Measurements from ENCODE around the gene UGT1A6.

Gene UGT1A6

DNA sequence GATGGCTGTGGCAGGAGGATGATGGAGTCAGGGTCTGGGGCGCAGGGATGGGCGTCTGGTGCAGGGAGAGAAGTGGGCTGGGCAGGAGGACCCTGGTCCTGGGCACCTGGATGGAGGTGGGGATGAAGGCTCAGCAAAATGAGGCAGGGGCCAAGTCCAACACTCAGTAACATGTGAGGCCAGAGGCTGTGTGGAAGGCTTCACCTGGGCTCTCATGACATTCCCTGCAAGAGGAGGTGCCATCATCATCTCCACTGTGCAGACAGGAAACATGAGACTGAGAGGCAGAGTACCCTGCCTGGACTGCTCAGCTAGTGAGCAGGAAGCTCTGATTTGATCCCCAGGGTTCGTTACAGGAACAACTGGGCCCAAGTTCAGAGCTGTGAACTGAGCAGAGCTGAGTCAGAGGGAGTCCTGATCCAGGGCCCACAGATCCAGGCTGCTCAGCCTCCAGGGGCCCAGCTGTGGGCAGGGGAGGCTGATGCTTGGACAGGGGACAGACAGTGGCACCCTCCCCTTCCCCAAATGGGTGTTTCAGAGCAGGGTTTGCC lies 124.7 kb downstream of the UGT1A6 start:
- DNase-seq (ENCODE audit: low read depth in 2 of 2) = peak; percentile 23 to 40
- H3K4me3 ChIP-seq (replicated peaks in 1 of 2; ENCODE audit: low read depth in 2 of 2, low read length in 2 of 2) = no peak overlapping the region
- TF ChIP-seq, protein P1, sequence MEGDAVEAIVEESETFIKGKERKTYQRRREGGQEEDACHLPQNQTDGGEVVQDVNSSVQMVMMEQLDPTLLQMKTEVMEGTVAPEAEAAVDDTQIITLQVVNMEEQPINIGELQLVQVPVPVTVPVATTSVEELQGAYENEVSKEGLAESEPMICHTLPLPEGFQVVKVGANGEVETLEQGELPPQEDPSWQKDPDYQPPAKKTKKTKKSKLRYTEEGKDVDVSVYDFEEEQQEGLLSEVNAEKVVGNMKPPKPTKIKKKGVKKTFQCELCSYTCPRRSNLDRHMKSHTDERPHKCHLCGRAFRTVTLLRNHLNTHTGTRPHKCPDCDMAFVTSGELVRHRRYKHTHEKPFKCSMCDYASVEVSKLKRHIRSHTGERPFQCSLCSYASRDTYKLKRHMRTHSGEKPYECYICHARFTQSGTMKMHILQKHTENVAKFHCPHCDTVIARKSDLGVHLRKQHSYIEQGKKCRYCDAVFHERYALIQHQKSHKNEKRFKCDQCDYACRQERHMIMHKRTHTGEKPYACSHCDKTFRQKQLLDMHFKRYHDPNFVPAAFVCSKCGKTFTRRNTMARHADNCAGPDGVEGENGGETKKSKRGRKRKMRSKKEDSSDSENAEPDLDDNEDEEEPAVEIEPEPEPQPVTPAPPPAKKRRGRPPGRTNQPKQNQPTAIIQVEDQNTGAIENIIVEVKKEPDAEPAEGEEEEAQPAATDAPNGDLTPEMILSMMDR (IDR thresholded peaks at IDR 0.05; ENCODE audit: low read depth, low read length) = no peak

DNA sequence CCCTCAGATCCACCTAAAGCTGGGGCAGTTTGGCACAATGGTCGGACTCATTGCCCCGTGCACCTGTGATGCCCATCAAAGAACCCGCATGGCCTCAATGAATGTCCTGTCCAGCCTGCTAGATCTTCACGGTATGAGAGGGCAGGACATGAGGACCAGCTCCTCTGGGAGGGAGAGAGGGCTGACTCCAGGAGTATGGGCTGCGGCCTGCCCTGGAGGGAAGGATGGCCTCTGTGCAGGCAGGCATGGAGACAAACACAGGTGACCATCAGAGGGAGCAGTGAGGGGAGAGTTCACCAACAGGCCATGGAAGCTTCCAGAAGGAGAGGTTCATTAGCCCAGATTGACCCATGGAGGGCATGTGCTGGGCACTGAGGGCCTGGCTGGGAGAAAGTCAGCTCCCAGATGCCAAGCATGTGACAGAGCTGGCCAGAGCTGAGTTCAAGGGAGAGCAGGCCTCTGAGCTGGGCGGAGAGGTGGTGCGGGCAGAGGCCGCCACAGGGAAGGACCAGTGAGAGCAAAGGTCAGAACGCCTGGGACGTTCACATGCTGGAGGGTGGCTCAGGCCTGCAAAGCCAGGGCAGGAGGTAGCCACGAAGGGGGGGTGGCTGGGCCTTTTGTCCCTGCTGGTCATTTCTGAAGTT lies 125.4 kb downstream of the UGT1A6 start:
- no peak overlapping the region for H3K4me3 ChIP-seq (replicated peaks in 1 of 2; ENCODE audit: low read depth in 2 of 2, low read length in 2 of 2)
- TF ChIP-seq, protein P1 (IDR thresholded peaks at IDR 0.05; ENCODE audit: low read depth, low read length) = no peak
- no peak for DNase-seq (ENCODE audit: low read depth in 2 of 2)

DNA sequence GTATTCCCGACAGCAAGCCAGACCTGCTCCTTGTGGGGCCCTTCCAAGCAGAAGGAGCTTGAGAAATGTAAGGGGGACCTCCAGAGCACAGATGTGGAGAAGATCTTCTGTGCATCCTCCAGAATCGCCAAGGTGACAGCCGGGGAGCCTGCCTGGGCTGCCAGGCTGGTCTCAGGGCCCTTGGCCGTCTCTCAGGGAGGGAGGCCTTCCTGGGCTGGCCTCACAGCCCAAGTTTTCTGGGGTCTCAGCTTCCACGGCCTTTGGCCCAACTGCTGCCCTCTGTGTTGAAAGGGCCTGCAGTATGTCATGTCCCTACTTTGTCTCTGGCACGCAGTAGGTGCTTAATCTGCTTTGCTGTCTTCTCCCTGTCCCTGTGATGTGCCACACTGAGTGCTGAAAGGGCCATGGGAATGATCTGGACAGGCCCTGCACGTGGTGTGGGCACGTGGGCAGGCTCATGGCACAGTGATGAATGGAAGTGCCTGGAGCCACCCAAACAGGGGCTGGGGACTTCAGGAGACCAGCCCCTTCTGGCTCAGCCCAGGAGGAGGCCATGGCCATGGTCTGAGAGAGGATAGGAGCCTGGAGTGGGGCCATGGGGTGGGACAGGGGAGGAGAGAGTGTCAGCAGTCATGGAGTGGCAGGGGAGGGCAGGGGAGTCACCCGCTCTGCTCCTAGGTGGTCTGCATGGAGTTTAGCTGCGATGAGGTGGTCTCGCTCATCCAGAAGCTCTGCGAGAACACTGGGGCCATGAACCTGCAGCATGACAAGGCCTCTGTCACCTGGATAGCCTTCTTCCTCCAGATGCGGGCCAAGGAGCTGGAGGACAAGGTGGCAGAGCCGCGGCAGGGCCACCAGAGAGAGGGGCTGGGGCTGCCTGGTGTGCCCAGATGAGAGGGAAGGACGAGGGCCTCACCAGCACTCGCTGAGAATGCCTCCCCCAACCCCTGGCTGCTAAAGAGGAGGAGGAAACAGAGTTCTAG lies 126.2 kb downstream of the UGT1A6 start:
- DNase-seq (ENCODE audit: low read depth in 2 of 2) = no peak
- no peak overlapping the region for H3K4me3 ChIP-seq (replicated peaks in 1 of 2; ENCODE audit: low read depth in 2 of 2, low read length in 2 of 2)
- TF ChIP-seq, protein P1 (IDR thresholded peaks at IDR 0.05; ENCODE audit: low read depth, low read length) = no peak

DNA sequence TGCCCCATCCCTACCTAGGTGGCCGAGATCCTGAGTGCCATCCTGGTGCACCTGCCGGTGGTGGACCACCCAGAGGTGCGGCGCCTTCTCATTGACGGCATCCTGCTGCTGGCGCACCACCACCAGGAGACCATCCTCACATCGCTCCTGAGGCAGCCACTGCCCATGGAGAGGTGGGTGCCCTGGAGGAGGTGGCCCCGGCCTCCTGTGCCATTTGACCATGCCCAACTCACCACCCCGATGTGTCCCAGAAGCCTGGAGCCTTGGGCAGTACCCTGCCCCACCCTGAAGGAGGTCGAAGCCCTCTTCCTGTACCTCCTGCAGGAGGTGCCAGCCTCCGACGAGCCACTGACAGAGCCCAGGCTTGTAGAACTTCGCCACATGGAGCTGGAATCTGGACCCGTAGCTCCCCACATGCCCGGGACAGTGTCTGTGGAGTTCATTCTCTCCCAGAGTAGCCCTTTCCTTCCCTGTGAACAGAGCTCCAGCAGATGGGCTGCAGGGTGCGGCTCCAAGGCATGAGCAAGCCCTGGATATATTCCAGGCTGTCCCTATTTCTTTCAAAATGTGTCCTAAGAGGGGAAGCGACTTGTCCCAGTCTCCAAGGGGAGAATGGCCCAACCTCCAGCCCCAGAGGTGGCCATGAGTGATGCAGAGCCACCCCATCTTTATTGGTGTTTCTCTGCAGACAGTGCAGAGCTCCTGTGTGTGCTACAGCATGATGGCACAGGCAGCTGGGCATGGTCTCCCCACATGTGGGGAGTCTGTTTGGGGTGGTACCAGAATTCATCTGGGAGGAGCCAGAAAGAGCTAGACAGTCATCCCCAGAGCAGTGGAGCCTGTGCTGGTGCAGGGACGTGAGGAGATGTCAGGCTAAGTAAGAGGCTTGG lies 127.4 kb downstream of the UGT1A6 start:
- TF ChIP-seq, protein P1 (IDR thresholded peaks at IDR 0.05; ENCODE audit: low read depth, low read length) = no peak
- DNase-seq (ENCODE audit: low read depth in 2 of 2) = no peak
- no peak overlapping the region for H3K4me3 ChIP-seq (replicated peaks in 1 of 2; ENCODE audit: low read depth in 2 of 2, low read length in 2 of 2)

DNA sequence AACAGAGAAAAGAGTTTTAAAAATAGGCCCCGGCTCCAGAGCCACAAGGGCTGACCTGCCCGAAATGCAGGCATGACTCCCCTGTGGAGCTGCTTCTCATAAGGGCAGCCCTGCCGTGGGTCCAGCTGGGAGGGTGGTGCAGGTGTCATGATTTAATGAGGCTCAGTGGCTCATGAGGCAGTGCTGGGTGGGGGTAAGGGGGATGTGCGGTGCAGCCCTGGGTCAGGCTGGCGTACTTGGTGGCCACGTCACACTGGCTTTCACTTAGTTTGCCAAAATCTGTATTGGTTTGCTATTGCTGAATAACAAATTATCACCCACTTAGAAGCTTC lies 128.1 kb downstream of the UGT1A6 start:
- TF ChIP-seq, protein P1 (IDR thresholded peaks at IDR 0.05; ENCODE audit: low read depth, low read length) = no peak
- H3K4me3 ChIP-seq (replicated peaks in 1 of 2; ENCODE audit: low read depth in 2 of 2, low read length in 2 of 2) = no peak overlapping the region

DNA sequence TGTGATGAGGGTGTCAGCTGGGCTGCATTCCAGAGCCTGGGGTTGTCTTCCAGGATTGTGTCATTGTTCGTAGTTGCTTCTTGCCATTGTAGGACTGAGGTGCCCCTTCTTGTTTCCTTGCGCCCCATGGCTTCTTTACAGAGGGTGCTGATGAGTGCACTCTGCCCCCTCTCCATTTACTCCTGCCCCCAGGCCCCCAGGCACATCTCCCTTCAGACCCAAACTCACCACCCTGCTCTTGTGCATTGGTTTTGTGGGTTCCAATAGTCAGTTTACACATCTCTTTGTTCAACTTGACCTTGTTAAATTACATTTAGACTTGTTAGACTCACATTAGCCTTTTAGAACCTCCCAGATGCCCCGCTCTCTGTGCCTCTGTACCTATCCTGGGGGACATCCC lies 128.5 kb downstream of the UGT1A6 start:
- no peak overlapping the region for H3K4me3 ChIP-seq (replicated peaks in 1 of 2; ENCODE audit: low read depth in 2 of 2, low read length in 2 of 2)
- TF ChIP-seq, protein P1 (IDR thresholded peaks at IDR 0.05; ENCODE audit: low read depth, low read length) = no peak
- no peak for DNase-seq (ENCODE audit: low read depth in 2 of 2)

More for the DNA sequence above, 128.1 kb downstream of the UGT1A6 start:
- no peak for DNase-seq (ENCODE audit: low read depth in 2 of 2)

All from cardiac fibroblast (primary cell).